Astrocyte (in vitro differentiated cells and primary cell): ENCODE measurements around the gene ETV3. TPM values are rescaled to one million over a fixed set of nuclear protein-coding genes. Genes with fewer than 3 reads are reported as not detected.

Experiments
- DNase-seq: peaks from one replicate; pipeline ENCODE4 v3.0.0-alpha.2; 2010; ENCODE audit warnings: low read depth
- FAIRE-seq: peaks from 2 replicates; lab custom pipeline; 2011; peaks lifted over from hg19 to GRCh38; lab: Jason Lieb, UNC
- H2AFZ ChIP-seq: 2 replicates; pipeline ENCODE4 v1.6.0; 2012; ENCODE audit warnings: low read depth, low read length, inconsistent platforms
- H3K27ac ChIP-seq: 2 replicates; pipeline ENCODE4 v1.5.1; 2011; ENCODE audit warnings: low read depth, low read length, inconsistent platforms
- H3K27me3 ChIP-seq: 2 replicates; pipeline ENCODE4 v1.6.0; 2011; ENCODE audit warnings: low read length, inconsistent platforms; ENCODE audit not compliant: insufficient read depth
- H3K36me3 ChIP-seq: 2 replicates; pipeline ENCODE4 v1.5.1; 2011; ENCODE audit warnings: low read length, inconsistent platforms; ENCODE audit not compliant: insufficient read depth
- H3K4me1 ChIP-seq: 2 replicates; pipeline ENCODE4 v1.5.1; 2011; ENCODE audit warnings: low read length, inconsistent platforms; ENCODE audit not compliant: insufficient read depth
- H3K4me2 ChIP-seq: 2 replicates; pipeline ENCODE4 v1.6.0; 2012; ENCODE audit warnings: low read length, inconsistent platforms
- H3K4me3 ChIP-seq: 2 replicates; pipeline ENCODE4 v1.5.1; 2011; ENCODE audit warnings: low read depth, mild to moderate bottlenecking, low read length, inconsistent platforms; ENCODE audit not compliant: insufficient read depth
- H3K79me2 ChIP-seq: 2 replicates; pipeline ENCODE4 v1.6.0; 2012; ENCODE audit warnings: mild to moderate bottlenecking, low read length, inconsistent platforms; ENCODE audit not compliant: insufficient read depth
- H3K9ac ChIP-seq: 2 replicates; pipeline ENCODE4 v1.6.0; 2012; ENCODE audit warnings: mild to moderate bottlenecking, low read length, inconsistent platforms
- H3K9me3 ChIP-seq: 2 replicates; pipeline ENCODE4 v1.5.1; 2012; ENCODE audit warnings: low read depth, mild to moderate bottlenecking, low read length, inconsistent platforms; ENCODE audit not compliant: insufficient read depth
- H4K20me1 ChIP-seq: 2 replicates; pipeline ENCODE4 v1.6.0; 2012; ENCODE audit warnings: low read length, inconsistent platforms; ENCODE audit not compliant: insufficient read depth
- H3K27ac Mint-ChIP-seq: one replicate; pipeline ENCODE4 v1.8.0; 2021; ENCODE audit warnings: mild to moderate bottlenecking, mixed read lengths; ENCODE audit not compliant: unreplicated experiment
- H3K27me3 Mint-ChIP-seq: one replicate; pipeline ENCODE4 v1.8.0; 2021; ENCODE audit warnings: low read depth, mixed read lengths; ENCODE audit not compliant: unreplicated experiment
- H3K36me3 Mint-ChIP-seq: one replicate; pipeline ENCODE4 v1.8.0; 2021; ENCODE audit warnings: low read depth, mixed read lengths; ENCODE audit not compliant: unreplicated experiment
- H3K4me1 Mint-ChIP-seq: one replicate; pipeline ENCODE4 v1.8.0; 2021; ENCODE audit warnings: low read depth, mixed read lengths; ENCODE audit not compliant: unreplicated experiment
- H3K4me3 Mint-ChIP-seq: one replicate; pipeline ENCODE4 v1.8.0; 2021; ENCODE audit warnings: mild to moderate bottlenecking, moderate library complexity, mixed read lengths; ENCODE audit not compliant: unreplicated experiment
- H3K9me3 Mint-ChIP-seq: one replicate; pipeline ENCODE4 v1.8.0; 2021; ENCODE audit warnings: mild to moderate bottlenecking, mixed read lengths; ENCODE audit not compliant: unreplicated experiment
- CTCF ChIP-seq: IDR thresholded peaks from 2 replicates; pipeline ENCODE4 v1.5.1; 2011; ENCODE audit warnings: low read depth, mild to moderate bottlenecking, inconsistent platforms, low read length, moderate library complexity; ENCODE audit not compliant: insufficient read depth
- EZH2 ChIP-seq: IDR thresholded peaks from 2 replicates; pipeline ENCODE4 v1.6.1; 2012; ENCODE audit warnings: mild to moderate bottlenecking, low read length, inconsistent platforms; ENCODE audit not compliant: insufficient read depth
- total RNA-seq: library from RNA; stranded (reverse); gene quantifications from 2 replicates; pipeline ENCODE4 v1.2.1, GENCODE V29; 2021

ETV3 gene
- total RNA-seq, 1 donor from 2014 or later, result 37.5 TPM

DNA sequence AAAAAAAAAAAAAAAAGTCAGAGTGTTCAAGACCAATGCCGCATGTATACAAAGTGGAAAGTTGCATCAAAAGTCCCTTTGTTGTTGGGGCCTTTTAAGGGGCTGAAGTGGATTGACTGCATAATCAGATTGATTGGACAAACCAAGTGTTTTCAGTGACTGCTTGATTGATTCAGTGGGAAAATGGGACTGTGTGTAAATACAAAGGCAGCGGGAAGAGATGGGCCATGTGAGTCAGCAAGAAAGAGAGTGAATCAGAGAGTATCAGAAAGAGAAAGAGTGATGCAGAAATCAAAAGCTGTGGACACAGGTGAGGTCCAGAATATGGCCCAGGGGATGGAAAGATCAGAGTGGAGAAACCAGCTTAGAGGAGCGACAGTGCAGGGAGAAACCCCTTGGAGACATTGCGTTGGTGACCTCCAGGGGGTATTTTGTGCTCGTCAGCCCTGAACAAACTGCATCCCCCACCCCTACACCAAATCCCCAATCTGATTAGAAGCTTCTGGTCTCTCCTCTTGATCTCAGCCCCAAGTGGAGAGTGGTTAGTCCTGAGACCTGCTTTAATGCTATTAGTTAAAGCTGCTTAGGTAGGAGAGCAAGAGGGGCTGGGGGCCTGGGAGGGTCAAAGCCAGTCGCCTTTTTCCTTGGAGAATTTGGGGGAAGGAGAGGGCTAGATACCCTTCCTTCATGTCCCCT, 33.4 kb downstream of the ETV3 start:
- Histone ChIP-seq H2AFZ (no peak overlapping the region), H3K27me3 (no peaks in the 10 kb centered on the region), H4K20me1 (no peaks in the 10 kb centered on the region), H3K79me2 (no peaks in the 10 kb centered on the region), H3K9me3 (no peaks in the 10 kb centered on the region), H3K9ac (no peak overlapping the region), H3K4me1 (peaks cover 29% of the 10 kb centered on the region), H3K4me3 (no peak overlapping the region), H3K27ac (no peak overlapping the region), H3K36me3 (no peaks in the 10 kb centered on the region), H3K4me2 (peak overlapping the region; percentile 17)
- TF ChIP-seq CTCF, result no peak
- no peak for TF ChIP-seq EZH2
- H3K9me3 Mint-ChIP-seq, result peaks cover 6% of the 10 kb centered on the region
- H3K36me3 Mint-ChIP-seq, result no peaks in the 10 kb centered on the region
- H3K27ac Mint-ChIP-seq, result peak overlapping the region; percentile 21
- FAIRE-seq (no peak), DNase-seq (peak; percentile 20)
- peaks cover 26% of the 10 kb centered on the region for H3K4me1 Mint-ChIP-seq
- peaks cover 20% of the 10 kb centered on the region for H3K27me3 Mint-ChIP-seq
- no peak overlapping the region for H3K4me3 Mint-ChIP-seq

- no peak for DNase-seq
- no peak overlapping the region for H2AFZ ChIP-seq
- H3K27ac Mint-ChIP-seq, result no peak overlapping the region
- no peak for FAIRE-seq
- no peak overlapping the region for H3K4me2 ChIP-seq
- no peaks in the 10 kb centered on the region for H3K36me3 ChIP-seq
- H3K79me2 ChIP-seq, result no peaks in the 10 kb centered on the region
- H3K9ac ChIP-seq, result no peak overlapping the region
- H3K27ac ChIP-seq, result no peak overlapping the region
- H3K4me3 ChIP-seq, result no peak overlapping the region
- H3K36me3 Mint-ChIP-seq, result no peaks in the 10 kb centered on the region
- no peaks in the 10 kb centered on the region for H3K9me3 ChIP-seq
- H4K20me1 ChIP-seq, result no peaks in the 10 kb centered on the region
- H3K4me1 ChIP-seq, result peaks cover 29% of the 10 kb centered on the region
- peaks cover 25% of the 10 kb centered on the region for H3K4me1 Mint-ChIP-seq
- H3K27me3 ChIP-seq, result no peaks in the 10 kb centered on the region
- H3K9me3 Mint-ChIP-seq, result peaks cover 6% of the 10 kb centered on the region
- H3K4me3 Mint-ChIP-seq, result no peak overlapping the region
- peaks cover 14% of the 10 kb centered on the region for H3K27me3 Mint-ChIP-seq
- no peak for TF ChIP-seq EZH2
- TF ChIP-seq CTCF, result no peak
Observed at GRCh38 chr1:157103268-157103667, 34.9 kb downstream of the ETV3 start.

DNA sequence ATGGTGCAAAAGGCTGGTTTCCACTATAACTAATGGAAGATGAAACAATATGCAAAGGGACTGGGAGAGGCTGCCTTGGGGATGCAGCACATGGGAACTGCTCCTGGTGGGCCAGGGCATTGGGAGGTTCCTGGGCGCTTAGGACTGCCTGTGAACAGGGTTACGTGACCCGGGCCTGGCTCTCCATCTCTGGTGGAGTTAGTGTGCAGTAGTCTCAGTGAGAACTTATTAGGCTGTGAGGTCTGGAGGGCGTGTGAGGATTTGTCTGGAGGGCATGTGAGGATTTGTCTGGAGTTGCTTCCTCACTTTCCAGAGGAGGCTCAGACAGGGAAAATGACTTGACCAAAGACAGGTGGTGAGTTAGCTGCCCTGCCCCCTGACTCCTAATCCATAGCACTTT, 37.0 kb downstream of the ETV3 start:
- no peak for DNase-seq
- H2AFZ ChIP-seq, result no peak overlapping the region
- peaks cover 14% of the 10 kb centered on the region for H3K4me1 ChIP-seq
- no peak overlapping the region for H3K9ac ChIP-seq
- H3K4me3 ChIP-seq, result no peak overlapping the region
- H4K20me1 ChIP-seq, result no peaks in the 10 kb centered on the region
- H3K4me1 Mint-ChIP-seq, result peaks cover 16% of the 10 kb centered on the region
- H3K36me3 ChIP-seq, result no peaks in the 10 kb centered on the region
- H3K4me3 Mint-ChIP-seq, result no peak overlapping the region
- no peak overlapping the region for H3K27ac Mint-ChIP-seq
- no peaks in the 10 kb centered on the region for H3K27me3 ChIP-seq
- no peaks in the 10 kb centered on the region for H3K36me3 Mint-ChIP-seq
- FAIRE-seq, result no peak
- TF ChIP-seq CTCF (no peak), EZH2 (no peak)
- H3K27ac ChIP-seq, result no peak overlapping the region
- no peaks in the 10 kb centered on the region for H3K79me2 ChIP-seq
- H3K9me3 Mint-ChIP-seq, result peaks cover 6% of the 10 kb centered on the region
- no peaks in the 10 kb centered on the region for H3K9me3 ChIP-seq
- H3K4me2 ChIP-seq, result no peak overlapping the region
- H3K27me3 Mint-ChIP-seq, result peaks cover 19% of the 10 kb centered on the region
